ENCODE measurements around the gene KCNK1. TPM values are rescaled to one million over a fixed set of nuclear protein-coding genes. Genes with fewer than 3 reads are reported as not detected.

The KCNK1 gene
- total RNA-seq, 2 donors from 2014 or later: 31.2 to 48.0 TPM

DNA sequence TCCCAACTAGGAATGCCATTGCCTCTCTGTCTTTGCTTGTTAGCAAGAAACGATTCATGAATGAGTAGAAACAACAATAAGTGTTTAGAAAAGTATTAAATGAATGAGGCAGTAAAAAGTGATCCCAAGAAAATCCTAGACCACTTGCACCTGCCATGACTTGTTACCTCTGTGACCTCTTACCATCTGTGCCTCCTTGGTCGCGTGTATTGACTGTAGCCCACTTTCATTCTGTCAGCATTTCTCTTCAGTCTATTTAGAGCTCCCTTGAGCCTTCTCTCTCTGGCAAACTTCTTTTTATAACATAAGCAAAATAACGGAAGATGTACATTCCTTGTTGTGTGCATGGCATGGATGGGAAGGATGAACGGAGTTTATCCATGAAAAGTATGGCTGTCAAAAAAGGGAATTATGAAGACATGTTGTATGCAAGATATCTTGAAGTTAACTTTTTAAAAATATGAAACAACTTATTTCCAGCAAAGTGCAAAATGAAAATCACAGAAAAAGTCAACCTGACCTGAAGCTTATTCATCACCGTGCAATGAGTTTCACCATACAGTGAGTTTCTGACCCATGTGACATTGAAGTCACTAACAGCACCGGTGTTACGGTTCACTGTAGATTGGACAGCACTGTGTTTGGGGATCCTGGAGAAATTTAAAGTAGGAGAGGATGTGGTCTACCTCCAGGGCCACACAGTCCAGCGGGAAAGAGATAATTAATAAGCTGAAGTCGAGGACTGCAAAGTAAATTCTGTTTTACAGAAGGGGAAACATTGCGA is 47.7 kb downstream of the KCNK1 start:
- H3K9me3 ChIP-seq: no peaks in the 10 kb centered on the region
- H3K36me3 ChIP-seq: no peaks in the 10 kb centered on the region
- H3K27me3 ChIP-seq: no peaks in the 10 kb centered on the region
- H3K4me3 ChIP-seq: no peak overlapping the region
- no peak overlapping the region for H3K9ac ChIP-seq (ENCODE audit: low read depth in 2 of 2, low read length in 2 of 2)
- DNase-seq: no peak
- intact Hi-C loops (cut with DNase I): no loop called here
- no peaks in the 10 kb centered on the region for H3K4me1 ChIP-seq
- no peak overlapping the region for H3K27ac ChIP-seq
- TF ChIP-seq, protein P1, sequence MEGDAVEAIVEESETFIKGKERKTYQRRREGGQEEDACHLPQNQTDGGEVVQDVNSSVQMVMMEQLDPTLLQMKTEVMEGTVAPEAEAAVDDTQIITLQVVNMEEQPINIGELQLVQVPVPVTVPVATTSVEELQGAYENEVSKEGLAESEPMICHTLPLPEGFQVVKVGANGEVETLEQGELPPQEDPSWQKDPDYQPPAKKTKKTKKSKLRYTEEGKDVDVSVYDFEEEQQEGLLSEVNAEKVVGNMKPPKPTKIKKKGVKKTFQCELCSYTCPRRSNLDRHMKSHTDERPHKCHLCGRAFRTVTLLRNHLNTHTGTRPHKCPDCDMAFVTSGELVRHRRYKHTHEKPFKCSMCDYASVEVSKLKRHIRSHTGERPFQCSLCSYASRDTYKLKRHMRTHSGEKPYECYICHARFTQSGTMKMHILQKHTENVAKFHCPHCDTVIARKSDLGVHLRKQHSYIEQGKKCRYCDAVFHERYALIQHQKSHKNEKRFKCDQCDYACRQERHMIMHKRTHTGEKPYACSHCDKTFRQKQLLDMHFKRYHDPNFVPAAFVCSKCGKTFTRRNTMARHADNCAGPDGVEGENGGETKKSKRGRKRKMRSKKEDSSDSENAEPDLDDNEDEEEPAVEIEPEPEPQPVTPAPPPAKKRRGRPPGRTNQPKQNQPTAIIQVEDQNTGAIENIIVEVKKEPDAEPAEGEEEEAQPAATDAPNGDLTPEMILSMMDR (IDR thresholded peaks at IDR 0.05): no peak

DNA sequence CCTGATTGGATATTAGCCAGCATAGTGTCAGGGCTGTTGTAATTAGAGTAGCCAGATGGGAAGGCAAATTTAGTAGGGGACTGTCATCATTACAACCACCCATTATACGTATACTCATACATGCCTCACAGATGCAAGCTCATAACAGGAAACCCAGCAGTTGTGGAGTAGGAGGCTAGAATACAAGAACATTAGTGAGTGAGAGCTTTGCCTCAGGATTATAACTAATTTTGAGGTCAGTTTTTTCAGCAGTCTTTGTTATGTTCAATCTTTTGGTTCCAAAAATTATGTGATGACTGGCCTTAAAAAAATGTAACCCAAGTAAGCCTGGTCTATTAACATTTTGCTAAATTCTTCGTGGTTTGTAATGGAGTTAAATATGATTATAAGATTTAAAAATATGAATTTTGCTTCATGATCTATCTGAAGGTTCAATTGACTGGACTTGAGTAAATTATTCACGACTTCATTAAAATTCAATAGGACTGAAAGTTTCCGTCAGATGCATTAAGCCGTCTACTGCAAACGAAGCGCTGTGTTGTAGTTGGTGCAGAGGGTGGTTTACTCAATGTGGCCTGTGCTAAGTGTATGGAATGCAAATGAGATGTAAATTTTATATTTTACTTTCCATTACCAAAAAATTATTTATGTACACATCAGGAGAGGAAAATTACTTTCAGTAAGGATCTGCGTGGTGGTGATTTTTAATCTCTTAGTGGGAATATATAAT is 48.8 kb downstream of the KCNK1 start:
- Histone ChIP-seq H3K27ac (no peak overlapping the region), H3K9ac (ENCODE audit: low read depth in 2 of 2, low read length in 2 of 2) (no peak overlapping the region), H3K9me3 (no peaks in the 10 kb centered on the region), H3K36me3 (no peaks in the 10 kb centered on the region), H3K27me3 (no peaks in the 10 kb centered on the region), H3K4me3 (no peak overlapping the region), H3K4me1 (no peaks in the 10 kb centered on the region)
- no peak for DNase-seq
- TF ChIP-seq, protein P1 (IDR thresholded peaks at IDR 0.05): no peak
- intact Hi-C loops (cut with DNase I): no loop called here

DNA sequence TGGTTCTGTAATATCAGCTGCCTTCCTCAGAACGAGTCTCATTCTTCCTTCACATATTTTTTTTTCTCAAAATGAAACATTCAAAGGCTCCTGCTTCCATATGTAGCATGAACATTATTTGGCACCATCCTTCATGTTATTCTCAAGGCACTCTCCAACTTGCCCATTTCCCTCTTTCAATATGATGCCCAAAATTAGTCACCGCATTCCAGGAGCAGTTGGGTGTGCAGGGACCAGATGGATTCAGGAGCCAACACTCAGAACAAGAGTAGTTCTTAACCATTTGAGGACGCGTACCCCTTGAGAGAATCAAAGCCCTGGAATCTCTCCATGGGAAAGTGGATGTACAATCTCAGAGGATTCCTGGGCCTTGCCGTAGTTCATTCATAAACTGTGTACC is 50.3 kb downstream of the KCNK1 start:
- Histone ChIP-seq H3K36me3 (no peaks in the 10 kb centered on the region), H3K4me3 (no peak overlapping the region)
- intact Hi-C loops (cut with DNase I): no loop called here

DNA sequence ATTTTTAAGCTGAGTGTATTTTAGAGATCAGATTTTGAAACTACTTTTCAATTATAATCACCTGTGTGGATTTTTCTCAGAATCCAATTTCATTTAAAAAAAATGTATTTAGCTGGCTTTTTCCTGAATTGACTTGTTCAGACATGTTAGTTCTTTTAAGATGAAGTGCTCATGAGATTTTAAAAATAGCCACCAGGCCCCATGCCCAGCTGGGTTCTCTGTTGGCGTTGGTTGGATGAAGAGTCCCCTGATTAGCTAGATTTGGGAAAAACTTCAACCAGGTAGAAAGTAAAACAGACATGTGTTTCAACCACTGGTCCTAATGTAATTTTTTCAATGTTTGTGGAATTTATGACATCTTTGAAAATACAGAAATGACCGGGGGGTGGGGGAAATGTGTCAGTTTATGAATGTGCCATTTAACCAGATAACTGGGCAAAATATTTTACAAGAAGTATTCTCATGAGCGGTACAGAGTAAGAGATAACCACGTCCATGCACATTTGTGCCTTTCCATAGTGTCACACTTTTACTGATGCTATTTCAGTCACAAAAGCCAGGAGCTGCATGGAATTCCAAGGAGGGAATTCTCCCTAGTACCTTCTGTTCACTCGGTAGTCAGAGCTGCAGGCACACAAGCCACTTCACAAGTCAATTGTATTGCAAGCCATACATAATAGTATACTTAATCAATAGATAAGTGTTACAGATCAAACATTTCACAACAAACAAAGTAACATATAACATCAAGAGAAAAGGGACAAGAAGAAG is 51.1 kb downstream of the KCNK1 start:
- Histone ChIP-seq H3K9ac (ENCODE audit: low read depth in 2 of 2, low read length in 2 of 2) (no peak overlapping the region), H3K4me1 (no peaks in the 10 kb centered on the region), H3K27me3 (no peaks in the 10 kb centered on the region), H3K36me3 (no peaks in the 10 kb centered on the region), H3K4me3 (no peak overlapping the region), H3K9me3 (no peaks in the 10 kb centered on the region), H3K27ac (no peak overlapping the region)
- no peak for DNase-seq
- intact Hi-C loops (cut with DNase I): no loop called here
- TF ChIP-seq, protein P1 (IDR thresholded peaks at IDR 0.05): no peak

More for the DNA sequence above, 50.3 kb downstream of the KCNK1 start:
- Histone ChIP-seq H3K27me3 (no peaks in the 10 kb centered on the region), H3K9me3 (no peaks in the 10 kb centered on the region), H3K4me1 (no peaks in the 10 kb centered on the region), H3K9ac (ENCODE audit: low read depth in 2 of 2, low read length in 2 of 2) (no peak overlapping the region), H3K27ac (no peak overlapping the region)
- TF ChIP-seq, protein P1 (IDR thresholded peaks at IDR 0.05): no peak
- no peak for DNase-seq

DNA sequence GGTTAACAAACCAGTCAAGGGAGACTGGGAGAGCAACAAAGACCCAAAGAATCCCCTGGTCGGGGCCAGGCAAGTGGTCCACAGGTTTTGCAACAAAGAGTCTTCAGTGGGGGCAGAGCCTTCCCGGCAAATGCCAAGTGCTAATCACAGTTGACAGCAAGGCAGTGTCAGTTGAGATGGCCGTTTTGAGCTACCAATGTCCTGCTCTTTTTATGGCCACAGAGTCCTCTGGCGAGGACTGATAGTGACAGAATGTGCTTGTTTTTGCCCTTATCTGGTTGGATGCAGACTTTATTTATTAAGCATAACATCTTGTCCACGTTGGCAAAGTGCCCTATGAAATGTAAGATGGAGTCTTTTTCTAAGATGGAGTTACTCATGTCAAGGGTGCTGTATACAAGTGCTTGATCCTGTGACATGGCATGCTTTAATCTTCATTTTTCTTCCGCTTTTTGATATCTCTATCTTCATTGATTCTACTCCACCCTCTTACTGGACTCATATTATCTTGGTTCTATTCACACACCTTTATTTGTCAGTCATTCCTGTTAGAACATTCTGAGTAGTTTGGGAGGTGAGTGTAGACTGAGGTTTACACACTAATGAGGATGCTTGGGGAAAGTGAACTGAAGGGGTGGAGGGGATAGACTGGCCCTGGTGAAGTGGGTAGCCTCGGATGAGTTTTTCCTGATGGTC is 51.8 kb downstream of the KCNK1 start:
- Histone ChIP-seq H3K4me1 (no peaks in the 10 kb centered on the region), H3K9me3 (no peaks in the 10 kb centered on the region), H3K4me3 (no peak overlapping the region), H3K36me3 (no peaks in the 10 kb centered on the region), H3K9ac (ENCODE audit: low read depth in 2 of 2, low read length in 2 of 2) (no peak overlapping the region), H3K27ac (no peak overlapping the region), H3K27me3 (no peaks in the 10 kb centered on the region)
- intact Hi-C loops (cut with DNase I): no loop called here
- TF ChIP-seq, protein P1 (IDR thresholded peaks at IDR 0.05): no peak
- DNase-seq: no peak
